HG03439 (cell line): ENCODE data around the gene CHRNB1.
"Not testable (repeated sequence)": the region's sequence is repeated elsewhere in the genome, so short reads cannot be mapped to it uniquely, and the experiment has no call there.

Experiments
- ATAC-seq: cut with Tn5 transposase; IDR thresholded peaks from one replicate; pipeline ENCODE4 v1.9.1; 2021; ENCODE audit warnings: mild to moderate bottlenecking, moderate library complexity; ENCODE audit not compliant: unreplicated experiment

Gene CHRNB1

GRCh38 chr17:7466318-7466638 is 21.4 kb downstream of the CHRNB1 start:
- ATAC-seq: no peak

- ATAC-seq: no peak
Observed at GRCh38 chr17:7466639-7467341, 21.9 kb downstream of the CHRNB1 start.

GRCh38 chr17:7467498-7467897 is 22.6 kb downstream of the CHRNB1 start:
- ATAC-seq: no peak

- no peak for ATAC-seq
Observed at GRCh38 chr17:7468290-7468689, 23.4 kb downstream of the CHRNB1 start.

GRCh38 chr17:7468804-7469389 is 24.0 kb downstream of the CHRNB1 start:
- no peak for ATAC-seq

- not testable (repeated sequence) for ATAC-seq
Observed at GRCh38 chr17:7469843-7470242, 25.0 kb downstream of the CHRNB1 start.

GRCh38 chr17:7470457-7470973 is 25.7 kb downstream of the CHRNB1 start:
- not testable (repeated sequence) for ATAC-seq

- no peak for ATAC-seq
Observed at GRCh38 chr17:7471729-7472128, 26.9 kb downstream of the CHRNB1 start.

GRCh38 chr17:7474767-7475166 is 29.9 kb downstream of the CHRNB1 start:
- not testable (repeated sequence) for ATAC-seq

- ATAC-seq: no peak
Observed at GRCh38 chr17:7475764-7476422, 31.0 kb downstream of the CHRNB1 start.

GRCh38 chr17:7476494-7476893 is 31.6 kb downstream of the CHRNB1 start:
- no peak for ATAC-seq

GRCh38 chr17:7476951-7477350 is 32.1 kb downstream of the CHRNB1 start:
- ATAC-seq: no peak

GRCh38 chr17:7477392-7478275 is 32.8 kb downstream of the CHRNB1 start:
- no peak for ATAC-seq

GRCh38 chr17:7478276-7479212 is 33.7 kb downstream of the CHRNB1 start:
- ATAC-seq: no peak

GRCh38 chr17:7479213-7480088 is 34.6 kb downstream of the CHRNB1 start, which contains the start of gene ZBTB4:
Gene ZBTB4 (minus strand): TSS chr17:7479631. CDS start chr17:7466801, 12,830 bp downstream.
- ATAC-seq: no peak

- no peak for ATAC-seq
Observed at GRCh38 chr17:7480089-7480384, 35.2 kb downstream of the CHRNB1 start.

- ATAC-seq: not testable (repeated sequence)
Observed at GRCh38 chr17:7481275-7481674, 36.4 kb downstream of the CHRNB1 start, which contains the start of gene SLC35G6. Gene SLC35G6 (plus strand): TSS chr17:7481446. CDS start chr17:7481517, 71 bp downstream.

GRCh38 chr17:7481842-7482741 is 37.2 kb downstream of the CHRNB1 start:
- not testable (repeated sequence) for ATAC-seq
